Measurements from ENCODE around the gene NCOR2.

GRCh38 chr12:124538194-124539082 is 29.0 kb downstream of the NCOR2 start:
- TF ChIP-seq CTCF (IDR thresholded peaks at IDR 0.05; ENCODE audit: poor library complexity, severe bottlenecking): no peak
- TF ChIP-seq TAF1 (IDR thresholded peaks at IDR 0.05; ENCODE audit: low read depth): no peak
- no peak for TF ChIP-seq EZH2 (IDR thresholded peaks at IDR 0.05; ENCODE audit: borderline replicate concordance, insufficient read depth, low read length, poor library complexity, severe bottlenecking)
- TF ChIP-seq MXI1 (conservative IDR thresholded peaks at IDR 0.05; ENCODE audit: poor library complexity, severe bottlenecking): no peak
- TF ChIP-seq POLR2AphosphoS5 (IDR thresholded peaks at IDR 0.05): no peak
- no peak for TF ChIP-seq SMC3 (conservative IDR thresholded peaks at IDR 0.05; ENCODE audit: poor library complexity)
- TF ChIP-seq, protein P1, sequence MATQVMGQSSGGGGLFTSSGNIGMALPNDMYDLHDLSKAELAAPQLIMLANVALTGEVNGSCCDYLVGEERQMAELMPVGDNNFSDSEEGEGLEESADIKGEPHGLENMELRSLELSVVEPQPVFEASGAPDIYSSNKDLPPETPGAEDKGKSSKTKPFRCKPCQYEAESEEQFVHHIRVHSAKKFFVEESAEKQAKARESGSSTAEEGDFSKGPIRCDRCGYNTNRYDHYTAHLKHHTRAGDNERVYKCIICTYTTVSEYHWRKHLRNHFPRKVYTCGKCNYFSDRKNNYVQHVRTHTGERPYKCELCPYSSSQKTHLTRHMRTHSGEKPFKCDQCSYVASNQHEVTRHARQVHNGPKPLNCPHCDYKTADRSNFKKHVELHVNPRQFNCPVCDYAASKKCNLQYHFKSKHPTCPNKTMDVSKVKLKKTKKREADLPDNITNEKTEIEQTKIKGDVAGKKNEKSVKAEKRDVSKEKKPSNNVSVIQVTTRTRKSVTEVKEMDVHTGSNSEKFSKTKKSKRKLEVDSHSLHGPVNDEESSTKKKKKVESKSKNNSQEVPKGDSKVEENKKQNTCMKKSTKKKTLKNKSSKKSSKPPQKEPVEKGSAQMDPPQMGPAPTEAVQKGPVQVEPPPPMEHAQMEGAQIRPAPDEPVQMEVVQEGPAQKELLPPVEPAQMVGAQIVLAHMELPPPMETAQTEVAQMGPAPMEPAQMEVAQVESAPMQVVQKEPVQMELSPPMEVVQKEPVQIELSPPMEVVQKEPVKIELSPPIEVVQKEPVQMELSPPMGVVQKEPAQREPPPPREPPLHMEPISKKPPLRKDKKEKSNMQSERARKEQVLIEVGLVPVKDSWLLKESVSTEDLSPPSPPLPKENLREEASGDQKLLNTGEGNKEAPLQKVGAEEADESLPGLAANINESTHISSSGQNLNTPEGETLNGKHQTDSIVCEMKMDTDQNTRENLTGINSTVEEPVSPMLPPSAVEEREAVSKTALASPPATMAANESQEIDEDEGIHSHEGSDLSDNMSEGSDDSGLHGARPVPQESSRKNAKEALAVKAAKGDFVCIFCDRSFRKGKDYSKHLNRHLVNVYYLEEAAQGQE (IDR thresholded peaks at IDR 0.05; ENCODE audit: borderline replicate concordance): no peak
- TF ChIP-seq EP300 (conservative IDR thresholded peaks at IDR 0.05; ENCODE audit: poor library complexity, severe bottlenecking): no peak
- TF ChIP-seq RAD21 (conservative IDR thresholded peaks at IDR 0.05): no peak

Data from neural cell (in vitro differentiated cells).